Activated CD8-positive, alpha-beta memory T cell treated with anti-CD3 and anti-CD28 coated beads, Interleukin-2, amount 50 U/mL, for 1 hour (primary cell): ENCODE results near the gene E2F1.
"Not testable (repeated sequence)": the region's sequence is repeated elsewhere in the genome, so short reads cannot be mapped to it uniquely, and the experiment has no call there.

Source experiments
- DNase-seq: peaks from one replicate; pipeline ENCODE4 v3.0.0-alpha.2; 2020; ENCODE audit errors: extremely low read depth

Gene E2F1

GRCh38 chr20:33644313-33645071, 41.7 kb downstream of the E2F1 start:
- DNase-seq = no peak

DNA sequence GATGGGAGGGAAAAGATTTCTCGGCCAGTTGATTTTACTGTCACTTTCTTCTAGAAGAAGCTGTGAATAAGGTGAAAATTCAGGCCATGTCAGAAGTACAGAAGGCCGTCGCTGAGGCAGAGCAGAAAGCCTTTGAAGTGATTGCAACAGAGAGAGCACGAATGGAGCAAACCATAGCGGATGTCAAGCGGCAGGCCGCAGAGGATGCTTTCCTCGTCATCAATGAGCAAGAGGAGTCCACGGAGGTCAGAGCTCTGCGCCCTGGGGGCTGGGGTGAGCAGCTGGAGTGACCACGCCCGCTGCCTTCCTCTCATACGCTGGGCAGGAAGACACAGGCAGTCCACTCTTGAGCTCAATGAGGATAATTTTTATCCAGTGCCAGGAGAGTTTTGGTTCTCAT, 45.9 kb downstream of the E2F1 start:
- DNase-seq = no peak

GRCh38 chr20:33636776-33637175, 49.4 kb downstream of the E2F1 start:
- DNase-seq = no peak

DNA sequence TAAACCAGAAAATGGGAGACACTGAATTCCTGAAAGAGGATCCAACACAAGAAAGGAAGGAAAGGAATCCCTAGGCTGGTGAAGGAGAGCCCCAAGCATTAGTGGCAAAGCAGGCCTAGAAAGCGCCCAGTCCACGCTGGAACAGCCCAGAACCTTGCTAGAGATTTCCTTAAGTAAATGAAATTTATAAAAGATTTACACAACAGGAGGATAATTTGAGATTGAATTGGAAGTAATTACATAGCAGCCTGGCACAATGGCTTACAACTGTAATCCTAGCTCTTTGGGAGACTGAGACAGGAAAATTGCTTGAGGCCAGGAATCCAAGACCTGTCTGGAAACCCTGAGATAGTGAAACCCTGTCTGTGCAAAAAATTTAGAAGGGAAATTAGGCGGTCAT, 50.8 kb downstream of the E2F1 start:
- no peak for DNase-seq

GRCh38 chr20:33631910-33632309, 54.3 kb downstream of the E2F1 start:
- DNase-seq = not testable (repeated sequence)

DNA sequence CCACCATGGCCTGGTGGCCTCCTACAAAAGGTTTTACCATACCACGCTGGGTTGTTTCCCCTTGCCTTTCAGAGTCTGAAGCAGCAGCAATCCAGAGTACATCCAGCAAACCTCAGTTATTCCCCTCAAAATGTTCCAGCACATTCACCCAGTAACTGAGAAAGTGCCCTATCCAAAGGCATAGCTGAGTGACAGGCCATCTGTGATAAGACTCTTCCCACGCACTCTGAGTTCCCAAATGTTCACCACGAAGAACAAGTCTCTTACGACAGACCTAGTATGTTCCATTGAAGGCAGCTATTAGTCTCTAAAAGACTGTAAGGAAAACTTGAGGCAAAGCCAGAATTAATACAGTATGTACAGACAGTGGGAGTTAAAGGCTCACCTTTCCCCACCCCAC, 55.7 kb downstream of the E2F1 start:
- DNase-seq = no peak

GRCh38 chr20:33629979-33630378, 56.2 kb downstream of the E2F1 start:
- DNase-seq = no peak

DNA sequence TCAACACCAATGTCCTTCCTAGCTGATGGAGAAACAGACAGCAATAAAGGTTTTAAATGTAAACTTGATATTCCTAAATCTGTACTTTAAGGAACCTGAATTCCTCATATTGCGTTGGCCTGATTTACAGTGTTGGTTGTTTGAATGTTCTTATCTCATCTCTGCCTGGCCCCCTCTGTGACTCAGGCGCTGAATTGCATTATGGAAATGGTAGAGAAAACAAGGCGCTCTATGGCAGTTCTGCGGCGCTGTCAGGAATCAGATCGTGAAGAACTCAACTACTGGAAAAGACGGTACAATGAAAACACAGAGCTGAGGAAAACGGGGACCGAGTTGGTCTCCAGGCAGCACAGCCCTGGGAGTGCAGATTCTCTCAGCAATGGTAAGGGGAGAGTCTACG, 56.7 kb downstream of the E2F1 start:
- DNase-seq = no peak

- no peak for DNase-seq
Measured at GRCh38 chr20:33627577-33628216, 58.5 kb downstream of the E2F1 start.

- no peak for DNase-seq
Measured at GRCh38 chr20:33626190-33626589, 60.0 kb downstream of the E2F1 start.
